Activated CD4-positive, alpha-beta T cell treated with anti-CD3 and anti-CD28 coated beads, Interleukin-2, Interleukin-6, amounts not matched to agents 100 ng/mL and 50 ng/mL, durations not matched to agents 16 hours and 8 hours (primary cell): Measurements from ENCODE around the gene CTPS1.
A peak's percentile ranks its signal among the peaks of the same experiment; 100 is the strongest.

ENCODE experiments used
- DNase-seq: peaks from one replicate; pipeline ENCODE4 v3.0.0-alpha.2; 2020

Gene CTPS1

GRCh38 chr1:41003127-41003639 lies 23.7 kb downstream of the CTPS1 start:
- DNase-seq, result no peak

- peak; percentile 94 for DNase-seq
Observed at GRCh38 chr1:41003640-41004220, 24.2 kb downstream of the CTPS1 start.

GRCh38 chr1:41005876-41006275 lies 26.4 kb downstream of the CTPS1 start:
- no peak for DNase-seq

- no peak for DNase-seq
Observed at GRCh38 chr1:41006942-41007865, 27.7 kb downstream of the CTPS1 start.

- DNase-seq, result no peak
Observed at GRCh38 chr1:41009466-41009865, 30.0 kb downstream of the CTPS1 start.

- DNase-seq, result no peak
Observed at GRCh38 chr1:41010345-41010744, 30.8 kb downstream of the CTPS1 start.

- DNase-seq, result no peak
Observed at GRCh38 chr1:41013024-41013423, 33.5 kb downstream of the CTPS1 start.

- DNase-seq, result no peak
Observed at GRCh38 chr1:41013796-41014195, 34.3 kb downstream of the CTPS1 start.

- no peak for DNase-seq
Observed at GRCh38 chr1:41014871-41015270, 35.4 kb downstream of the CTPS1 start.

- no peak for DNase-seq
Observed at GRCh38 chr1:41015281-41015896, 35.9 kb downstream of the CTPS1 start.

GRCh38 chr1:41015897-41016470 lies 36.5 kb downstream of the CTPS1 start:
- DNase-seq, result no peak

- no peak for DNase-seq
Observed at GRCh38 chr1:41017141-41018017, 37.9 kb downstream of the CTPS1 start.

GRCh38 chr1:41018018-41018410 lies 38.5 kb downstream of the CTPS1 start:
- DNase-seq, result no peak

- no peak for DNase-seq
Observed at GRCh38 chr1:41019353-41019745, 39.9 kb downstream of the CTPS1 start.

GRCh38 chr1:41020109-41020576 lies 40.6 kb downstream of the CTPS1 start:
- no peak for DNase-seq

- DNase-seq, result no peak
Observed at GRCh38 chr1:41020654-41021053, 41.2 kb downstream of the CTPS1 start.

- no peak for DNase-seq
Observed at GRCh38 chr1:41021526-41022308, 42.2 kb downstream of the CTPS1 start, which contains the start of gene SLFNL1. SLFNL1 (minus strand) TSS chr1:41021725; CDS start chr1:41020660, 1,065 bp downstream.

GRCh38 chr1:41022424-41022823 lies 42.9 kb downstream of the CTPS1 start:
- DNase-seq, result no peak

- DNase-seq, result no peak
Observed at GRCh38 chr1:41023279-41023990, 43.9 kb downstream of the CTPS1 start.

GRCh38 chr1:41024953-41025352 lies 45.5 kb downstream of the CTPS1 start:
- no peak for DNase-seq
